Cardiac fibroblast (primary cell): Measurements from ENCODE around the gene POGLUT2.
A peak's percentile ranks its signal among the peaks of the same experiment; 100 is the strongest.

Source experiments
- DNase-seq, 2 donors: peaks; one replicate each; pipeline versions ENCODE4 v3.0.0 to v3.0.0-alpha.2; 2010; ENCODE audit warnings: low read depth in 2 of 2
- H3K4me3 ChIP-seq, 2 donors: replicated peaks in 1 of 2; 1 replicate in 1 of 2; 2 replicates in 1 of 2; pipeline ENCODE4 v1.5.1; 2011; ENCODE audit warnings: low read depth in 2 of 2, low read length in 2 of 2, mild to moderate bottlenecking in 2 of 2, moderate library complexity in 1 of 2
- TF ChIP-seq, protein P1 (sequence below): IDR thresholded peaks from one replicate; pipeline ENCODE4 v1.5.1; 2011; ENCODE audit warnings: low read depth, mild to moderate bottlenecking, low read length, inconsistent platforms

POGLUT2 gene

DNA sequence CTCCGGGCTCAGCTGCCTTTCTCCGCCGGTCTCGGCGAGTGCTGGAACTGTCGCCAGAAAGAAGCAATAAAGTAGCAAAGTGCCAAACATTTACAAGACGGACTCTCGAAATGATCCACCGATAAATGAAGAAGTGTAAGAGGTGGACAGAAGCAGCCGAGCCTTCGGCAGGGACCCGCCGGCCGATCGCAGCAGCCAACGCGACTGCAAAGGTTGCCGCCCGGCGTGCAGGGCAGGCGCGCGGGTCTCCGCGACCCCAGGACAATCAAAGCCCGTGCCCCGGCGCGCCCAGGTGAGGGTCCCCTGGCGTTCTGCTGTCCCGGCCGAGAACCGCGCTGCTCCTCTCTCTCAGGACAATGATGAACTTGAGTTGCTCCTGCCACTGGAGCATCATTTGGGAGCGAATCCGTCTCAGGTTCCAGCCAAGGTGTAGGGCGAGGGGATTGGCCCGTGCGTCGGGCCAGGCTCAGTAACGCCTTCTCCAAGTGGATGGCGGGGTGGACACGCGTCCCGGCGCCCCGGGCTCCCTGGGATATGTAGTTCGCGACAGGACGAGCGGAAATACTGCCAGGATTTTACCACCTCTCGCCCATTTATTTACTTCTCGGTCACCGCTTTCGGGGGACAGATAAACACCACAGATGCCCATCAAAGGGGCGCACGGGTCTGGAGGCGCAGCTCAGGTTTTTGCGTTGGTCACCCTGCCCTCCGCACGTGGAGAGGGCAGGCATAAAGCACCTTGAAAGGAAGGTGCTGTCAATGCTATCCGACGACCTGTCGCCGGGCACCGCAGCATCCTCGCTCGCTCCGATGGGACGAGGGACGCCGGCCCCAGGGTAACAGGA, at the start of gene POGLUT2, which contains the start of gene BIVM:
Gene POGLUT2, minus strand, starts transcription at position 396 of the 845 bp plus-strand sequence. Its CDS starts 306 bp downstream, at position 90.
Gene BIVM, plus strand, starts transcription at position 539 of the 845 bp plus-strand sequence. CDS start 8,149 bp downstream, outside the sequence.
- DNase-seq: peak; percentile 94 to 95
- H3K4me3 ChIP-seq: peak within 1 kb of the TSS; percentile 75 to 92
- TF ChIP-seq, protein P1, sequence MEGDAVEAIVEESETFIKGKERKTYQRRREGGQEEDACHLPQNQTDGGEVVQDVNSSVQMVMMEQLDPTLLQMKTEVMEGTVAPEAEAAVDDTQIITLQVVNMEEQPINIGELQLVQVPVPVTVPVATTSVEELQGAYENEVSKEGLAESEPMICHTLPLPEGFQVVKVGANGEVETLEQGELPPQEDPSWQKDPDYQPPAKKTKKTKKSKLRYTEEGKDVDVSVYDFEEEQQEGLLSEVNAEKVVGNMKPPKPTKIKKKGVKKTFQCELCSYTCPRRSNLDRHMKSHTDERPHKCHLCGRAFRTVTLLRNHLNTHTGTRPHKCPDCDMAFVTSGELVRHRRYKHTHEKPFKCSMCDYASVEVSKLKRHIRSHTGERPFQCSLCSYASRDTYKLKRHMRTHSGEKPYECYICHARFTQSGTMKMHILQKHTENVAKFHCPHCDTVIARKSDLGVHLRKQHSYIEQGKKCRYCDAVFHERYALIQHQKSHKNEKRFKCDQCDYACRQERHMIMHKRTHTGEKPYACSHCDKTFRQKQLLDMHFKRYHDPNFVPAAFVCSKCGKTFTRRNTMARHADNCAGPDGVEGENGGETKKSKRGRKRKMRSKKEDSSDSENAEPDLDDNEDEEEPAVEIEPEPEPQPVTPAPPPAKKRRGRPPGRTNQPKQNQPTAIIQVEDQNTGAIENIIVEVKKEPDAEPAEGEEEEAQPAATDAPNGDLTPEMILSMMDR: no peak

- peak; percentile 66 to 70 for DNase-seq
- H3K4me3 ChIP-seq: peak overlapping the region; percentile 93 to 100
- TF ChIP-seq, protein P1: peak; percentile 72
These were observed 48.8 kb upstream of the POGLUT2 start for GRCh38 chr13:102847272-102848234.

- TF ChIP-seq, protein P1: no peak
- peak overlapping the region; percentile 93 to 100 for H3K4me3 ChIP-seq
These were observed 47.7 kb upstream of the POGLUT2 start for GRCh38 chr13:102846261-102847015.

DNA sequence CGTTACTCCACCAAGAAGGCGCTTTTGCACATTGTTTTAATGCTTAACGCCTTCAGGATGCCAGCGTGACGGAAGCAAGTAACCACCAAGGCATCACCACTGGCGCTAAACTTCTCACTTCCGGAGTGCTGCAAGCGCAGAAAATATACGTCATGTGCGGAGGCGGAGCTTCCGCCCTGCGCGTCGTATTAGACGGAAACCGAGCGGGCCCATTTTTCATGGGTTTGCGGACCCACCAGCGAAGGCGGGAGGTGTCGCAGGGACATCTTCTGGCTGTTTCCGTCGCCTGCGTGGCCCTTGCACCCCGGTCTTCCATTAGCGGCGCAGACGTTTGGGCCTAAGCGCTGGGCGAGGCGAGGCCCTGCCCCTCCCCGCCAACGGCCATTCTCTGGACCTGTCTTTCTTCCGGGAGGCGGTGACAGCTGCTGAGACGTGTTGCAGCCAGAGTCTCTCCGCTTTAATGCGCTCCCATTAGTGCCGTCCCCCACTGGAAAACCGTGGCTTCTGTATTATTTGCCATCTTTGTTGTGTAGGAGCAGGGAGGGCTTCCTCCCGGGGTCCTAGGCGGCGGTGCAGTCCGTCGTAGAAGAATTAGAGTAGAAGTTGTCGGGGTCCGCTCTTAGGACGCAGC, 47.0 kb upstream of the POGLUT2 start, which contains the start of gene ERCC5:
Gene ERCC5, plus strand, starts transcription at position 403 of the 631 bp plus-strand sequence. CDS start 235 bp downstream, outside the sequence.
- DNase-seq: peak; percentile 96 to 97
- H3K4me3 ChIP-seq: peak within 1 kb of the TSS; percentile 93 to 100
- TF ChIP-seq, protein P1: no peak

More at GRCh38 chr13:102846261-102847015, 47.7 kb upstream of the POGLUT2 start:
- peak; percentile 38 to 55 for DNase-seq

GRCh38 chr13:102845289-102845629, 46.5 kb upstream of the POGLUT2 start:
- peak in 1 of 2 donors; percentile 12 for DNase-seq
- peak overlapping the region; percentile 93 to 100 for H3K4me3 ChIP-seq
- TF ChIP-seq, protein P1: no peak

DNA sequence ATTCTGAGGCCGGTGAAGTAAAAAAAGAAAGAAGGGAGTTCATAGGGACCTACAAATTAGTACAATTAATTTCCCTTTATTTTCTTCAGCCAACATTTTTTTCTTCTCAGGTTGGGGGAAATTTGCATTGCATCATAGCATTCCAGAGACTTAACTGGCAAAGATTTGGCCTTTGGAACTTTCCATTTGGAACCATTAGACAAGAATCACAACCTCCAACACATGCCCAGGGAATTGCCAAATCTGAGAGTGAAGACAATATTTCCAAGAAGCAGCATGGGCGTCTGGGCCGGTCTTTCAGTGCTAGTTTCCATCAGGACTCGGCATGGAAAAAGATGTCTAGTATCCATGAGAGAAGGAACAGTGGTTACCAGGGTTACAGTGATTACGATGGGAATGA, 40.7 kb upstream of the POGLUT2 start:
- TF ChIP-seq, protein P1: no peak
- no peak overlapping the region for H3K4me3 ChIP-seq
- DNase-seq: peak; percentile 18 to 75
